ENCODE data around the gene OR2L13.
"Not testable (repeated sequence)": the region's sequence is repeated elsewhere in the genome, so short reads cannot be mapped to it uniquely, and the experiment has no call there.

Gene OR2L13, protein sequence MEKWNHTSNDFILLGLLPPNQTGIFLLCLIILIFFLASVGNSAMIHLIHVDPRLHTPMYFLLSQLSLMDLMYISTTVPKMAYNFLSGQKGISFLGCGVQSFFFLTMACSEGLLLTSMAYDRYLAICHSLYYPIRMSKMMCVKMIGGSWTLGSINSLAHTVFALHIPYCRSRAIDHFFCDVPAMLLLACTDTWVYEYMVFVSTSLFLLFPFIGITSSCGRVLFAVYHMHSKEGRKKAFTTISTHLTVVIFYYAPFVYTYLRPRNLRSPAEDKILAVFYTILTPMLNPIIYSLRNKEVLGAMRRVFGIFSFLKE

DNA sequence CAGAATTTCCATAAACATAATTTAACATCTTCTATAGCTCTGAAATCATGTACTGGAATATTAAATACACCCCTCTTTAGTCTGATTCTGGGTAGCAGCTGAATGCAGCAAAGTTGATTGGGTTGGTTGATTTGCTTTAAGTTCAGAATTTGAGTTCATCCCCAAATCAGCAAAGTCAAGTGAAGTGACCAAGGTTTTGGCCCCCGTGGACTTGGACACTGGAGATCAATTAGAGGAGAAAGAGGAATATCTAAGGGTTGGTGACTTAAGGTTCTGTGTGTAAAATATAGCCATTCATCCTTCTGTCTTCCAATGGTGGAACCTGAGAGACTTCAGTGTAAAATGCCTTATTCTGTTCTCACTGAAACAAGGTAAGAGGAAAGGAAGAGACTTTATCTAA lies at the start of gene OR2L13:
OR2L13 (plus strand) TSS at position 301 of the 400 bp plus-strand sequence. CDS start 4,192 bp downstream, outside the sequence.
- H3K4me3 ChIP-seq (ENCODE audit: low read length): no peak within 1 kb of the TSS
- TF ChIP-seq ZNF274 (IDR thresholded peaks at IDR 0.05; ENCODE audit: low read depth, low read length): no peak

DNA sequence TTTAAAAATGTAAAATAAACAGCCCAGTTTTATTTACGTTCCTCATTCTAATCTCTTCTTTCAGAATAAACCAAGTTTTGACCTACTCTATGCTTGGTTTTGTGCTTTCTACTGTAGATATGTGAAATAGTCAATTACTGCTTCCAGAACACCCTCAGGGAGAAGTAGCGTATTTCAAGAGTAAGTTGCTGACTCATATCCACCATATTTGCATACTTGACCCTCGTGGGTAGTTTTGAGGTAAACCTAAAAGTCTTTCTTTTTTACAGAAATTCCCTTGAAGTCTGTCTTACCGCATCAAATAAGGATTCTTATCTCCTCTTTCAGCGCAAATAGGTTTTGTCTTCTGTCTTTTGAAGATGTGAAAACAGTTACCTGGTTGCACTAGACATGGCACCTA lies 49.8 kb upstream of the OR2L13 start:
- H3K4me3 ChIP-seq (ENCODE audit: low read length): no peak overlapping the region
- TF ChIP-seq ZNF274 (IDR thresholded peaks at IDR 0.05; ENCODE audit: low read depth, low read length): no peak

DNA sequence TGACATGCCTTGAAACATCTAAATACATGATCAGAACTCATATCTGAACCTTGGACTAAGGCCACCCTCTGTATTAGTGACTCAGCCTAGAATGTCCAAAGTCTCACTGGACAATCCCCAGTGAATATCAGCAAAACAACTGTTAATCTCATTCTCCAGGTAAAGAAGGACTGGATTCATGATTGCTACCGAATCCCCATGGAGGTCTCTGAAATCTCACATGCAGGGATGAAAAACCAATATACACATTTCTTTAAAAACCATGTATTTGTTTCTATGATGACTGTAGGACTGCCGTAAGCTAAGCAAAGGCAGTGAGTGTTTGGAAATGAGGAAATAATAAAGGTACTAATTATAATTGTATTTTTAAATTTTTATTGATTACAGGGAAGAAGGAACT lies 48.4 kb upstream of the OR2L13 start, which contains the start of gene OR2L3:
OR2L3 (plus strand) TSS at position 301 of the 400 bp plus-strand sequence. CDS start 13,846 bp downstream, outside the sequence.
- H3K4me3 ChIP-seq (ENCODE audit: low read length): no peak within 1 kb of the TSS
- TF ChIP-seq ZNF274 (IDR thresholded peaks at IDR 0.05; ENCODE audit: low read depth, low read length): no peak

DNA sequence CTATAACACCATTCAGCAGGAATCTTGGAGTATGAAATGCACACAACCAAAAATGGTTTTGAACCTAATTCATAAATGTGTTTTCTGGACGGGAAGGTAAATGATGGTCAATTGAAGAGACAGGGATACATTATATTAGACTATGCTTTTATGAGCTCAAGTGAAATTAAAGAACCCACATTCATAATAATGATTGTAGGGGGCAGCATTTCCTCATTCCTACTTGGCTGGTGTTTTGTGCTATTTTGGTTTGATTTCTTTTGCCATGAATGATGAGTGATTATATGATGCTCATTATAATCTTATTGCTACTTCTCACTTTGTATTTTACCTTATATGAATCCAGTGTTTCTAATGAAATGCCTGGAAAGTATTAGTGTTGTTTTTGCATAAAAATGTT lies 48.0 kb upstream of the OR2L13 start:
- TF ChIP-seq ZNF274 (IDR thresholded peaks at IDR 0.05; ENCODE audit: low read depth, low read length): no peak
- no peak overlapping the region for H3K4me3 ChIP-seq (ENCODE audit: low read length)

DNA sequence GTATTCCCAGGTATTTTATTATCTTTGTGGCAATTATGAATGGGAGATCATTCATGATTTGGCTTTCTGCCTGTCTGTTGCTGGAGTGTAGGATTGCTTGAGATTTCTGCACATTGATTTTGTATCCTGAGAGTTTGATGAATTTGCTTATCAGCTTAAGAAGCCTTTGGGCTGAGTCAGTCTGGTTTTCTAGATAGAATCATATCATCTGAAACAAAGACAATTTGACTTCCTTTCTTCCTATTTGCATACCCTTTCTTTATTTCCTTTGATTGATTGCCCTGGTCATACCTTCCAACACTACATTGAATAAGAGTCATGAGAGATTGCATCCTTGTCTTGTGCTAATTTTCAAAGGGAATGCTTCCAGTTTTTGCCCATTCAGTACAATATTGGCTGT lies 40.3 kb upstream of the OR2L13 start:
- TF ChIP-seq ZNF274 (IDR thresholded peaks at IDR 0.05; ENCODE audit: low read depth, low read length): no peak
- H3K4me3 ChIP-seq (ENCODE audit: low read length): no peak overlapping the region

DNA sequence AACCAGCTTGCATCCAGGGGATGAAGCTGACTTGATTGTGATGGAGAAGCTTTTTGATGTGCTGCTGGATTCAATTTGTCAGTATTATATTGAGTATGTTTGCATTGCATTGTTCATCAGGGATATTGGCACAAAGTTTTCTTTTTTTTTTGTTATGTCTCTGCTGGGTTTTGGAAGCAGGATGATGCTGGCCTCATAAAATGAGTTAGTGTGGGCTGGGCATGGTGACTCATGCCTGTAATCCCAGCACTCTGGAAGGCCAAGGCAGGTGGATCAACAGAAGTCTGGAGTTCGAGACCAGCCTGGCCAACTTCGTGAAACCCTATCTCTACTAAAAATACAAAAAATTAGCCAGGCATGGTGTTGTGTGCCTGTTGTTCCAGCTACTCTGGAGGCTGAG lies 39.7 kb upstream of the OR2L13 start:
- TF ChIP-seq ZNF274 (IDR thresholded peaks at IDR 0.05; ENCODE audit: low read depth, low read length): no peak
- H3K4me3 ChIP-seq (ENCODE audit: low read length): no peak overlapping the region

DNA sequence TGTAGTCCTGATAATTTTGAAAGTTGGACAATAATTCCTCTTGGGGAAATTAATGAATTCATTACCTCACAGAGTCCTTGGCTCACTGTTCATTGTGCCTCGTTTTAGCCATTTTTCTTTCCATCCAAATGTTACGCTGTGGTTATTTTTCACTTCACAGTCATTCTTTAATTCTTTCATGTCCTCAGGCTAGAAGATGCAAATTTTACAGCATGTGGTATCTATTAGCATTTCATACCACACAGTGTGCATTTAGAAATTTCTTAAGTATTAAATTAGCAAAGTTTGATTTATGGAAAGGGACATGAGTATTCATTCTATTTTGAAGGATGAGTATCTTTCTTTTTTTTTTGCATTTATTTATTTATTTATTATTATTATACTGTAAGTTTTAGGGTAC lies 29.9 kb upstream of the OR2L13 start:
- no peak for TF ChIP-seq ZNF274 (IDR thresholded peaks at IDR 0.05; ENCODE audit: low read depth, low read length)
- H3K4me3 ChIP-seq (ENCODE audit: low read length): no peak overlapping the region

DNA sequence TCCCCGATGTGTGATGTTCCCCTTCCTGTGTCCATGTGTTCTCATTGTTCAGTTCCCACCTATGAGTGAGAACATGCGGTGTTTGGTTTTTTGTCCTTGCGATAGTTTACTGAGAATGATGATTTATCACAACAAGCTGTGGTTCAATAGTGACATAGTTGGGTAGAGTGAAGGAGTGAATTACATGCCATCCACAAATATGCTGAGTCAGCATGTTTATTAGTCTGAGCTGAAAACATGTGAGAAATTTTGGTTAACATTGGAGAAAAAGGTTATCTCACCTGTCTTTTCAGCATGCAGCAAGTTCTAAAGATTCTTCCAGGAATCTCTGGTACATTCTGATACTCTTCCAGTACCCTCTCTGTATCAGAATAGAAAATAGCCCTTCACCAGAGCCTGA lies 29.4 kb upstream of the OR2L13 start:
- H3K4me3 ChIP-seq (ENCODE audit: low read length): no peak overlapping the region
- no peak for TF ChIP-seq ZNF274 (IDR thresholded peaks at IDR 0.05; ENCODE audit: low read depth, low read length)

DNA sequence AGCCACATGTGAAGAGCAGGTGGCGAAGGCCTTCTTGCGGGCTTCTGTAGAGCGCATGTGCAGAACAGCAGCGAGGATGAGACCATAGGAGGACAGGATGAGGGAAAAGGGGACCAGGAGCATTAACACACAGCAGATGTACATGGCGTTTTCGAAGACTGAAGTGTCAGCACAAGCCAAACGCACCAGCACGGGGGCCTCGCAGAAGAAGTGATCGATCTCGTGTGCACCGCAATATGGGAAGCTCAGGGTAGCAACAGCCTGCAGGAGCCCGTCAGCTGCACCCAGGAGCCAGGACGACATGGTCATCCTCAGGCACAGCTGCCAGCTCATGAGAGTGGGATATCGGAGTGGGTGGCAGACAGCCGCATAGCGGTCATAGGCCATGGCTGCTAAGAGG lies 11.1 kb upstream of the OR2L13 start:
- not testable (repeated sequence) for H3K4me3 ChIP-seq (ENCODE audit: low read length)

DNA sequence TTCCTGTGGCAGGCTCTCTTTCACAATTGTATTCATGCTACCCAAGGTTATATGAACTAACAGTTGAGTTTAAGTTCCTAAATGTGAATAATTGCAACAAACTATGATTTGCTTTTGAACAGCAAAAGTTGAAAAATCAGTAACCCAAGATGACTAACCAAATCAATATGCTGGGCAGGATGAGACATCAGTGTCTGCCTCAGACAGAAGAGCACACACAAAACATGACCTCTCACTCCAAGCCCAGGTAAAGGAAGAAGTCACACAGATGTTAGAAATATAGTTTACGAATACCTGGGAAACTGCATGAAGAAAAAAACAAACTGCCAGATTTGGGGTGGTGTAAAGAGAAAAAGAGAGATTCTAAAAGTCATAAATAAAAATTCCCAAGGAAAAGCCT lies 3.5 kb downstream of the OR2L13 start:
- TF ChIP-seq ZNF274 (IDR thresholded peaks at IDR 0.05; ENCODE audit: low read depth, low read length): no peak
- no peak overlapping the region for H3K4me3 ChIP-seq (ENCODE audit: low read length)

DNA sequence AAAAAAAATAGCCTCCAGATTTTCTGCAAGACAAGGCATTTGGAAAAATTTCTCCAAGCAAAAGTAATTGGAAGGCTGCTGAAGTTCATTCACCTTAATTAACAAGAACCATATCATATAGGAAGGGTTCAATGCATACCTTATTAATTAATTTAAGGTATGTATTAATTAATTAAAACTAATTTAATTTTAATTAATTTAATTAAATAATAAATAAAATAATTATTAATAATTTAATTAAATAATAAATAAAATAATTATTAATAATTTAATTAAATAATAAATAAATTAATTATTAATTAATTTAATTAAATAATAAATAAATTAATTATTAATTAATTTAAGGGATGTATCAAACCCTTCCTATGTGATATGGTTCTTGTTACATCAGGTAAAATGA lies 7.9 kb downstream of the OR2L13 start:
- no peak overlapping the region for H3K4me3 ChIP-seq (ENCODE audit: low read length)
- TF ChIP-seq ZNF274 (IDR thresholded peaks at IDR 0.05; ENCODE audit: low read depth, low read length): no peak

DNA sequence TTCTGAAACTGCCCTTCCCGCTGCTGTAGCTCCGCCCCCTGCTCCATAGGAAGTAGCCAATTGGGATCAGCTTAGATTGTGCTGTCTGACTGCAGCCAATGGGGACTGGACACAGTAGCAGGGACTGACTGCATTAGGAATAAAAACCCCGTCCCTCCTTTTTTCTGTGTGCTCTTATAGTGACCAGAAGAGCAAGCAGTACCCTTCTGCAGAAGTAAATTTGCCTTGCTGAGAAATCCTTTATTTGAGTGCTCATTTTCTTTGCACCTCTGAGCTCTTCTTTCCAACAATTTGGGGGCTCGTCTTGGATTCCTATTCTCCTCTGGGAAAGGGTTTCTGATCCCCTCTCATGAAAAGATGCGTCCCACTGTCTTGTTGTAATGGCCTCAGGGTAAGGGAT lies 16.2 kb downstream of the OR2L13 start:
- no peak overlapping the region for H3K4me3 ChIP-seq (ENCODE audit: low read length)
- no peak for TF ChIP-seq ZNF274 (IDR thresholded peaks at IDR 0.05; ENCODE audit: low read depth, low read length)

DNA sequence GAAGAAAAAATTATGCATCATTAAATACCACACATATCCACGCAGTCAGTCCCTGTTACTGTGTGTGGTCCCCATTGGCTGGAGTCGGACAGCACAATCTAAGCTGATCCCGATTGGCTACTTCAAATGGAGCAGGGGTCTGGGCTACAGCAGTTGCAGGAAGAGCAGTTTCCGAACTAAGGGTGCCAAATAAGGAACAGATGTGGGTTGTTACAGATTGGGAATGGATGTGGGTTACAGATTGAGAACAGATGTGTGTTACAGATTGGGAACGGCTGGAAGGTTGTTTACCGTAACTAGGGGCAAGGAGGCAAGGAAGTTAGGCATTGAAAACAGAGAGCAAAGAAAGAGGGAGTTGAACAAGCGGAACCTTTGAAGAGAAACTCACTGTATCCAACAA lies 19.9 kb downstream of the OR2L13 start:
- no peak overlapping the region for H3K4me3 ChIP-seq (ENCODE audit: low read length)
- TF ChIP-seq ZNF274 (IDR thresholded peaks at IDR 0.05; ENCODE audit: low read depth, low read length): no peak

DNA sequence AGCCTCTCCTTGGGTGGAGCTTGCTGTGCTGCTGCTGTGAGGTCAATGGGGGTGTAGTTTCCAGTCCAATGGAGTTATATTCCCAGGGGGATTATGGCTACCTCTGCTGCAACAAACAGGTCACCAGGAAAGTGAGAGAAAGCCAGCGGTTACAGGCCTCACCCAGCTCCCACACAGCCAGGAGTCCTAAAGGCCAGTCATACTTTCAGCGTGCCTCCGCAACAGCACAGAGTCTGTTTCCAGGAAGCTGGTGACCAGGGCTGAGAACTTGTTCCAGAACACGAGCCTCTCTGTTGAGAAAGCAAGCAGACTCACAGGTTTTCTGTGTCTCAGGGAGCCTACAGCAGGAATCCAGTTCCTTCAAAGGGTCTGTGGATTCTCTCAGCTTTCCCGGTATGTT lies 32.7 kb downstream of the OR2L13 start:
- no peak for TF ChIP-seq ZNF274 (IDR thresholded peaks at IDR 0.05; ENCODE audit: low read depth, low read length)
- no peak overlapping the region for H3K4me3 ChIP-seq (ENCODE audit: low read length)

DNA sequence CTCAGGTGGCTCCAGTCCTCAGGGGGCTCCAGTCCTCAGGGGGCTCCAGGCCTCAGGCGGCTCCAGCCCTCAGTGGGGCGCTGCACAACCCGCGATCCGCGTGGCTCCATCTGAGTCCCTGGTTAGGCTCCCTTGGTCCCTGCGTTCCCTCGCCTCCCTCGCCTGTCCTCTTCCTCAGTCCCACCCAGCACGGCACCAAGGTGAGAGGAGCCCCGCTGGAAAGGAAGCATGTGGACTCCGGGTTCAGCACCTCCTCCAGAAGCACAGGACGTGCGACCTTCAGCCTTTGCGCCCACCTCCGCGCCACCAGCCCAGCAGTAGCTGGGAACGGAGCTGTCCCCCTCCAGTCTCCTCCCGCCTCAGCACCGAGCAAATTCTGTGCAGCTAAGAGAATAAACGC lies 41.8 kb downstream of the OR2L13 start:
- TF ChIP-seq ZNF274 (IDR thresholded peaks at IDR 0.05; ENCODE audit: low read depth, low read length): no peak
- H3K4me3 ChIP-seq (ENCODE audit: low read length): no peak overlapping the region

DNA sequence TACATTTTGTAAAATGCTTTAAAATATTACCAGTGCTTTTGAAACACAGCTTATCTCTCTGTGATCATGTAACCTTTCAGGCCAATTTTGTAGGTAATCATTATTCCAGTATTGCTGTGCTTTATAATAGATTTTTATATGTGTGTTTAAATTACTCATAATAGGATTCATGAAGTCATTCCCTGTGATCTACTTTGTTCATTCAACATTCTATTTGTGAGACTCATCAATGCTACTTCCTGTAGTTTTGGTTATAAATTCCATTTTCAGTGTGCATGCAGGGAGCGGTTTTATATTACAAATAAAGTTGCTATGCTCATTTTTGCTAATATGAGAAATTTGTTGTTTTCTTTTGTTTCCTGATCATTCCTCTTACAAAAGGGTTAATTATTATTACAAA lies 45.9 kb downstream of the OR2L13 start:
- H3K4me3 ChIP-seq (ENCODE audit: low read length): no peak overlapping the region
- TF ChIP-seq ZNF274 (IDR thresholded peaks at IDR 0.05; ENCODE audit: low read depth, low read length): no peak
